Smooth muscle cell (in vitro differentiated cells): ENCODE measurements around the gene UMODL1. TPM values are rescaled to one million over a fixed set of nuclear protein-coding genes. Genes with fewer than 3 reads are reported as not detected.

Source experiments
- DNase-seq: peaks from one replicate; lab custom pipeline; 2025; ENCODE audit not compliant: unreplicated experiment; lab: John Stamatoyannopoulos, UW
- H2AFZ ChIP-seq: fragments of 200-600 bp; sonication (generic); 2 replicates; pipeline ENCODE4 v1.6.0; 2016; ENCODE audit warnings: antibody characterized with exemption, low read depth, mild to moderate bottlenecking
- H3F3A ChIP-seq: fragments of 200-600 bp; sonication (generic); 2 replicates; pipeline ENCODE4 v1.6.0; 2017; ENCODE audit warnings: antibody characterized with exemption, low read depth
- H3K27ac ChIP-seq: fragments of 200-600 bp; sonication (generic); 2 replicates; pipeline ENCODE4 v1.5.1; 2016; ENCODE audit warnings: low read depth, mild to moderate bottlenecking
- H3K27me3 ChIP-seq: fragments of 200-600 bp; sonication (generic); 2 replicates; pipeline ENCODE4 v1.6.1; 2016; ENCODE audit warnings: low read depth, mild to moderate bottlenecking
- H3K36me3 ChIP-seq: fragments of 200-600 bp; sonication (generic); 2 replicates; pipeline ENCODE4 v1.5.1; 2016; ENCODE audit warnings: low read depth
- H3K4me1 ChIP-seq: fragments of 200-600 bp; sonication (generic); 2 replicates; pipeline ENCODE4 v1.5.1; 2016; ENCODE audit warnings: low read depth
- H3K4me2 ChIP-seq: fragments of 200-600 bp; sonication (generic); 2 replicates; pipeline ENCODE4 v1.6.0; 2016; ENCODE audit warnings: mild to moderate bottlenecking
- H3K4me3 ChIP-seq: fragments of 200-600 bp; sonication (generic); 2 replicates; pipeline ENCODE4 v1.5.1; 2016; ENCODE audit warnings: mild to moderate bottlenecking
- H3K79me2 ChIP-seq: fragments of 200-600 bp; sonication (generic); 2 replicates; pipeline ENCODE4 v1.6.0; 2016; ENCODE audit warnings: low read depth, mild to moderate bottlenecking
- H3K9ac ChIP-seq: fragments of 200-600 bp; sonication (generic); 2 replicates; pipeline ENCODE4 v1.6.0; 2016; ENCODE audit warnings: low read depth
- H3K9me3 ChIP-seq: fragments of 200-600 bp; sonication (generic); replicated peaks from 2 replicates; pipeline ENCODE4 v1.5.1; 2016; ENCODE audit warnings: low read depth
- H4K20me1 ChIP-seq: fragments of 200-600 bp; sonication (generic); 2 replicates; pipeline ENCODE4 v1.6.0; 2016; ENCODE audit warnings: low read depth
- CTCF ChIP-seq: fragments of 200-600 bp; sonication (generic); IDR thresholded peaks from 2 replicates; pipeline ENCODE4 v1.5.1; 2017; ENCODE audit warnings: borderline replicate concordance, mild to moderate bottlenecking, antibody characterized with exemption; ENCODE audit not compliant: insufficient read depth, poor library complexity, severe bottlenecking
- whole genome bisulfite sequencing: methylation state at CpG from one replicate; pipeline ENCODE4 v1.1.7; 2016; ENCODE audit warnings: low lambda C conversion rate; 5-methylcytosine and 5-hydroxymethylcytosine counted together
- polyA plus RNA-seq: library from polyadenylated mRNA; unstranded; fragments of >200 nt; fragmentation: Nextera tagmentation; extraction: Ambion mirVana; gene quantifications from 2 replicates; pipeline ENCODE4 v1.2.1, GENCODE V29; 2016
- total RNA-seq: library from RNA; depleted of rRNA; stranded (reverse); fragments of >200 nt; gene quantifications from 2 replicates; pipeline ENCODE4 v1.2.3, GENCODE V29; 2014

The UMODL1 gene
- total and polyA plus RNA-seq, 2 experiments from 2014 or later, result 0.14 TPM; not detected in 1

DNA sequence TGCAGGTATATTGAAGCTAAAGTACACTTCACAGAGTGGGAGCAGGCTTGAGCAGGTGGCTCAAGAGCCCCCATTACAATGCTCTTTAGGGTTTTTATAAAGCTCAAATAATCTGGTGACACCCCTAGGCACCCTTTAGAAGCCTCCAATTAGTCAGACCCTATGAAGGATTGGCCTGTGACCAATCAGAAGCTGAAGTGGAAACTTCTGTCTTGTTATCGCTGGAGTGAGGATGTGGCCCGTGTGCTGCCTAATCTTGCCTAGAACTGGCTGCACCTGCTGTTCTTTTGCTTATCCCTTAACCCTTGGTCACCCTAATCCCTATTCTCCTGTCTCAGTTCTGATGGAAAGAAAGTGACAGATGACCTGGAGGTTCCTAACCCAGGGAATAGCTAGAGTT is 77.0 kb downstream of the UMODL1 start:
- Histone ChIP-seq H2AFZ (no peak overlapping the region), H4K20me1 (no peaks in the 10 kb centered on the region), H3K4me1 (no peaks in the 10 kb centered on the region), H3K4me2 (no peak overlapping the region), H3K27ac (no peak overlapping the region), H3K36me3 (no peaks in the 10 kb centered on the region), H3K4me3 (no peak overlapping the region), H3K9ac (no peak overlapping the region), H3K27me3 (no peaks in the 10 kb centered on the region), H3K9me3 (no peaks in the 10 kb centered on the region), H3F3A (no peaks in the 10 kb centered on the region), H3K79me2 (no peaks in the 10 kb centered on the region)
- 76% methylated on average over 2 of the region's 2 CpGs for WGBS
- no peak for DNase-seq
- TF ChIP-seq CTCF, result no peak

GRCh38 chr21:42148584-42148983 is 77.5 kb downstream of the UMODL1 start:
- 93% methylated on average over 3 of the region's 3 CpGs for WGBS
- no peak for DNase-seq
- H4K20me1 ChIP-seq, result no peaks in the 10 kb centered on the region
- no peak overlapping the region for H3K4me2 ChIP-seq
- H3K4me3 ChIP-seq, result no peak overlapping the region
- no peaks in the 10 kb centered on the region for H3K4me1 ChIP-seq
- no peak overlapping the region for H3K9ac ChIP-seq
- no peaks in the 10 kb centered on the region for H3F3A ChIP-seq
- H3K9me3 ChIP-seq, result no peaks in the 10 kb centered on the region
- no peaks in the 10 kb centered on the region for H3K36me3 ChIP-seq
- no peaks in the 10 kb centered on the region for H3K79me2 ChIP-seq
- H2AFZ ChIP-seq, result no peak overlapping the region
- TF ChIP-seq CTCF, result no peak
- H3K27me3 ChIP-seq, result no peaks in the 10 kb centered on the region
- no peak overlapping the region for H3K27ac ChIP-seq

DNA sequence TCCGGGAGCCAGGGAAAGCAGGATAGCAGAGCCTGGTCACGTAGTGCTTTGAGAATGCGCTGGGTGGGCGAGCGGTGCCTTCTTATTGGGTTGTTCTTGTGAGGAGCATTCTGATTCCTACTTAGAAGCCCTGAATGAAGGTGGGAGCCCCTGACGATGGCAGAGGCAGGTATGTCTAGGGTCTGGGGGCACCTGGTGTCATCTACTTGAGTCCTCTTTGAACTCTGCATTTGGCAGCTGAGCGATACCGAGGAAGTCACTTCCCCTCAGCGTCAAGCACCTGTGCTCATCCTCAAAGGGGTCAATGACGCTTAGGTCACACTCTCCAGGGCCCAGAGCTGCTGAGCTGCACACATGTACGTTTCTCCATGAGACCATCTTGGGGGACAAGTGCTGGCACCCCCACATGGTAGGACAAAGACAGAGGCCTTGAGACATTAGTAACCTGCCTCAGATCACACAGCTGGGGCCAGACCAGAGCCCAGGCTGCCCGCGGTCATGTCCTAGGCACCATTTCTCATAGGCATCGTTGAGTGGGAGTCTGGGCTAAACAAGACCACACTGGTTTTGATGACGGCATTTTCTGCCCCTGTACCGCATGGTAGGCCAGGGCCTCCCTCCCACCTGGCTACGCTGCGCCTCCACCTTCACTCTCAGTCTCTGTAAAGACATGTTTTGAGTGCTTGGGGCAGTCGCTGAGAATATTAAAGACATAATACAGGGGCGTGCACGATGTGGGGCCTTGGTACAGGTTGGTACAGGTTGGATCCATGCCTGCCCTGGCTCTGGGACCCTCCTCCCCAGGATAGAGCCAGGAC is 78.7 kb downstream of the UMODL1 start:
- WGBS, result 95% methylated on average over 21 of the region's 21 CpGs
- Histone ChIP-seq H3K27me3 (no peaks in the 10 kb centered on the region), H3K79me2 (no peaks in the 10 kb centered on the region), H3F3A (no peaks in the 10 kb centered on the region), H2AFZ (no peak overlapping the region), H3K4me1 (no peaks in the 10 kb centered on the region), H3K9me3 (no peaks in the 10 kb centered on the region), H3K4me2 (no peak overlapping the region), H3K36me3 (no peaks in the 10 kb centered on the region), H3K27ac (no peak overlapping the region), H4K20me1 (no peaks in the 10 kb centered on the region), H3K4me3 (no peak overlapping the region), H3K9ac (no peak overlapping the region)
- TF ChIP-seq CTCF, result no peak
- no peak for DNase-seq
